Central memory CD4-positive, alpha-beta T cell (primary cell): ENCODE results near the gene ZKSCAN7.
"Not testable (repeated sequence)": the region's sequence is repeated elsewhere in the genome, so short reads cannot be mapped to it uniquely, and the experiment has no call there.

ENCODE experiments used
- DNase-seq: peaks from one replicate; pipeline ENCODE4 v3.0.0; 2022

ZKSCAN7 gene

GRCh38 chr3:44577354-44577952, 22.5 kb downstream of the ZKSCAN7 start:
- DNase-seq = not testable (repeated sequence)

GRCh38 chr3:44578316-44578715, 23.3 kb downstream of the ZKSCAN7 start:
- not testable (repeated sequence) for DNase-seq

- not testable (repeated sequence) for DNase-seq
These were observed 24.0 kb downstream of the ZKSCAN7 start for GRCh38 chr3:44578924-44579515.

GRCh38 chr3:44579749-44580148, 24.8 kb downstream of the ZKSCAN7 start:
- DNase-seq = not testable (repeated sequence)

- not testable (repeated sequence) for DNase-seq
These were observed 26.0 kb downstream of the ZKSCAN7 start for GRCh38 chr3:44580971-44581370.

GRCh38 chr3:44584646-44585501, 29.9 kb downstream of the ZKSCAN7 start, which contains the start of gene ZNF660:
TSS of gene ZNF660 (plus strand) at chr3:44584964. CDS start at chr3:44594194, 9,230 bp downstream.
- no peak for DNase-seq

- DNase-seq = no peak
These were observed 41.6 kb downstream of the ZKSCAN7 start for GRCh38 chr3:44596621-44597020.

- DNase-seq = no peak
These were observed 46.8 kb downstream of the ZKSCAN7 start for GRCh38 chr3:44601749-44602148.

- DNase-seq = no peak
These were observed 57.7 kb downstream of the ZKSCAN7 start for GRCh38 chr3:44612678-44613077.
